GM21367 (cell line): Measurements from ENCODE around the gene GNAT2.
"Not testable (repeated sequence)": the region's sequence is repeated elsewhere in the genome, so short reads cannot be mapped to it uniquely, and the experiment has no call there.

Experiments
- ATAC-seq: cut with Tn5 transposase; IDR thresholded peaks from one replicate; pipeline ENCODE4 v1.9.1; 2021; ENCODE audit not compliant: unreplicated experiment

The GNAT2 gene

DNA sequence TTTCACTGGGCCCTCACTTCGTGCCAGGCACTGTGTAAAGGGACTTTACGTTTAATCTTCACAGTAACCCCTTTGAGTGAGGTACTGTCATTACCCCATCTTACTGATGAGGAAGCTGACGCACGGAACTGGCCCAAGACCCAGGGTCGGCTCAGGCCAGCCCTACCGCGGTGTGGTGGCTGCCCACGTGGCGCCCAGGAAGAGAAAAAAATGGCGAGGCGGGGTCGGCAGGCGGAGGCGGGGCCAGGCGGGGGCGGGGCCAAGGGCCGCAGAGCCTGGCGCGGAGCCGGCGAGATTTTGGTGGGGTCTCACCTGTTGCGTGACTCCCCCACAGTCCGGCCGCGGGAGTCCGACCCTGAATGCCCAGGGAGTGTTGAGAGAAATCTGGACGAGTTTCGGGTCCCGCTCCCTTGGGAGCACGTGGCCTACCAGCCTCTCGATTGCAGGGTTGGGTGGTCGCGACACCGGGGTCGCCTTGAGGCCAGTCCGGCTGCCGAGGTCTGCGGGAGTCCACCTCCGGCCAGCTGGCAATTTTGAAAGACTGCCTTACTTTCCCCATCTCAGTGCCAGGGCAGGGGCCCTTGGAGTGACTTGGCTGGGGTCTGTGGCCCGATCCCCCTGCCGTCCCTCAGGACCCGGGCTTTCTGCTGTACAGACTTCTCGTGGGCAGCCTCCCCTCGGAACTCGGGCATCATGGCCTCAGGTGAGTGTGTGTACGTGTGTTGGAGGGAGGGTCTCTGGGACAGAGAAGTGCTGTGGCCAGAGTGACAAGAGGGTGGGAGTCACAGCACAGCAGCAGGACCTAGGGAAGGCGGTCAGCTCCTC, at the start of gene GNAT2, which contains the start of gene AMPD2:
TSS of gene GNAT2 (minus strand) at position 41 of the 825 bp plus-strand sequence. CDS start 6,746 bp downstream, outside the sequence.
TSS of gene AMPD2 (plus strand) at position 262 of the 825 bp plus-strand sequence. CDS start 1,339 bp downstream, outside the sequence.
- peak; percentile 43 for ATAC-seq

DNA sequence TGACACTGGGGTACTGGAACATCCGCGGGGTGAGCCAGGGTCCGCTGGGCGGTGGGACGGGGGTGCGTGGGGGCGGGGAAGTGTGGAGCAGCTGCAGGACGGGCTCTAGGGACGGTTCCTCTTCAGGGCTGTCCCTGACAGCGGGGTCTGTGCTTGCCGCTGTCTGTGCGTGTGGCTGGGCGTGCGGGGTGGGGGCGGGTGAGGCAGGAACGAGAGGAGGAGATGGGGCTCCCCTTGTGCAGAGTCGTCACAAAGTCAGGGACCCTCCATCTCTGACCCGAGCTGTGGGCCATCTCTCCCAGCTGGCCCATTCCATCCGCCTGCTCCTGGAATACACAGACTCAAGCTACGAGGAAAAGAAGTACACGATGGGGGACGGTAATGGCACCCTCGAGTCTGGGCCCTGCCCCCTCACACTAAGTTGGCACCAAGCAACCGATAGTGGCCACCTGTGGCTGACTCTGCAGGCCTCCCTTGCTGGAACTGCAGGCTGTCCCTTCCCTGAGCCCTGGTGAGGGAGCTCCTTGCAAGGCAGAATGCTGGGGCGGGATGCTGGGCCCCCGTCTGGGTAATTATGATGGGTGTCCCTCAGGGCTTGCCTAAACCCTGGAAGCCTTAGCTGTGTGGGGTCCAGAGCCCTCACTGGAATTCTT, 48.8 kb upstream of the GNAT2 start:
- ATAC-seq, result no peak

DNA sequence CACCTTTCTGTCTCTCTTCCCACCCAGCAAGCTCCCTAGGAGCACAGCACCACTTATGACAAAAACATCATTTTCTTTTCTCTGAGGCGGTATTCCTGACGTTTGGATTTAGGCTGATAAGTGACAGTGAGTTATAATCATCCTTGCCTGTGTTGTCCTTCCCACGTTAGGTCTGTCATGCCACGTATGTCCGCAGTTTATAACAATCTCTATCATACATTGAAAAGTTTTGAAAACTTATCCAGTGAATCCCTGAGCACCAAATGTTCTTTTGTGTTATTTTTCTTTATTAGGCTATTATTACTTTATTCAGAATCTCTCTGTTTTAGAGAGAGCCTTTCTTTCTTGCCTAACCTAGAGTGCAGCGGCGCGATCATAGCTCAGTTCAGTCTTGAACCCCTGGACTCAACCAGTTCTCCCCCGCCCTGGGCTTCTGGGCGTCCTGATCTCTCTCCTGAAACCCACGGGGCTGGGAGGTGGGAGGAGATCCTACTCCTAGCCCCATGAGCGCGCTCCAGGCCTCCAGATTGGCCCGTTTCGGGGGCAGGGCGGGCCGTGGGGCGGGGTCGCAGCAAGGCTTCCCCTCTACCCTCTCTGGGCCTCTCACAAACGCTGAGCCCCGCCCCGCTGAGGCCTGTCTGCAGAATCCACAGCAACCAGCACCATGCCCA, 48.2 kb upstream of the GNAT2 start, which contains the start of gene GSTM2:
TSS of gene GSTM2 (plus strand) at position 606 of the 671 bp plus-strand sequence. CDS start at position 665, 59 bp downstream.
- ATAC-seq, result peak; percentile 87

- no peak for ATAC-seq
Observed at GRCh38 chr1:109664671-109665070, 45.3 kb upstream of the GNAT2 start.

GRCh38 chr1:109661391-109661790, 42.0 kb upstream of the GNAT2 start:
- ATAC-seq, result no peak

- not testable (repeated sequence) for ATAC-seq
Observed at GRCh38 chr1:109660691-109661026, 41.2 kb upstream of the GNAT2 start.

DNA sequence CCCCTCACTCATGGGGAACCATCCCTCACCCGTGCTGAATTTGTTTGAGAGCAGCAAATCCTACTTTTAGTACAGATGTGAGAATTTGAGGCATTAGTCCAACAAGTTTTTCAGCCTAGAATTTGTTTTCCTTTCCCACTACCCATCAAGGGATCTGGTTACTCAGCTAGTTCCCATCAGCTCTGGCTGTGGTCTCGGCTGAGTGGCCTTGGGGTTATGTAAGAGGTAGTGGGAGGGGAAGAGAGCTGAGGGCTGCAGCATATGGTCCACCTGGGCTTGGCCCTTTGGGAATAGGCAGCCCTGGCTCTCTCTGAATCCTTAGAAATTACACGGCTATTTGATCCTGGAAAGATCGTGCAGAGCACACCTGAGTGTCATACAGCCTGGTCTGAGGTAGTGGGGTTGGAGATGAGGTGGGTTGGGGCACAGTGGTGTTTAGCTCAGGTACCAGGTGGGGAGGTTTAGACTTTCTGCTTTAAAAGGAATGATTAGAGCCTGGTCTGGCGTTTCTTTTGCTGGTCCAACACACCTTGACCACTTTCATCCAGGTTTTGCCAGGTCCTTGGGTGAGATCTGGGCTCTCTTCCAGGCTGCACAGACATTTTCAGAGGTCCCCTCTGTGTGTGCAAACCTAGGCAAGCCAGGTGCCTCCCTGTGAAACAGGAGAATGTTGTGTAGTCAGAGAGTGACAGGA, 40.7 kb upstream of the GNAT2 start:
- no peak for ATAC-seq

- no peak for ATAC-seq
Observed at GRCh38 chr1:109659145-109659544, 39.7 kb upstream of the GNAT2 start.

DNA sequence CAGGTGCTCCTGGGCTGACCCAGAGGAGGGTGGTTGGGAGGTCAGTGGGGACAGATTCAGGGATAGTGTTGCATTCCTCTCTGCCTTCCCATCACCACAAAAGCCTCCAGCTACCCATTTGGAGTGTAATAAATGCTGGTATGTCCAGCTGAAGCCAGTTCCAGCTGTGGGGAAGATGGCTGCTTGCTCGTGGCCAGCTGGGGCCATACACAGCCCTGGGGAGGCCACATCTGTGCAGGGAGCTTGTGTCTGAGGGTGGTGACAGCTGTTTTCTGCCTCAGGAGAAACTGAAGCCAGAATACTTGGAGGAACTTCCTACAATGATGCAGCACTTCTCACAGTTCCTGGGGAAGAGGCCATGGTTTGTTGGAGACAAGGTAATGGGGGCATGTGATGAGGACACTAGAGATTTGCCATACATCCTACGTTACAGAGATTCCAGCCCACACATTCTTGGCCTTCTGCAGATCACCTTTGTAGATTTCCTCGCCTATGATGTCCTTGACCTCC, 39.2 kb upstream of the GNAT2 start:
- ATAC-seq, result no peak

GRCh38 chr1:109657970-109658369, 38.6 kb upstream of the GNAT2 start:
- ATAC-seq, result no peak

DNA sequence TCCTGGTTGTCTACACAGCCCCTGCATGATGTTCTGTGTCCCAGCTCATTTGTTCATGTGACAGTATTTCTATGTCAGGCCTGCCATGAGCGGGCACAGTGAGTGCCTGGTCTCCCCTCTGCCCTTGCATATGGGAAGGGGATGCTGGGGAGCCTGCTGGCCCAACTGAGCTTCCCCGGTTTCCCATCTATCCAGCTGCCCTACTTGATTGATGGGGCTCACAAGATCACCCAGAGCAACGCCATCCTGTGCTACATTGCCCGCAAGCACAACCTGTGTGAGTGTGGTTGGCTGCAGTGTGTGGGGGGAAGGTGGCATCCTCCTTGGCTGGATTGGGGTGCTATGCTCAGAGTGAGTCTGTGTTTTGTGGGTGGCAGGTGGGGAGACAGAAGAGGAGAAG, 38.0 kb upstream of the GNAT2 start:
- no peak for ATAC-seq

DNA sequence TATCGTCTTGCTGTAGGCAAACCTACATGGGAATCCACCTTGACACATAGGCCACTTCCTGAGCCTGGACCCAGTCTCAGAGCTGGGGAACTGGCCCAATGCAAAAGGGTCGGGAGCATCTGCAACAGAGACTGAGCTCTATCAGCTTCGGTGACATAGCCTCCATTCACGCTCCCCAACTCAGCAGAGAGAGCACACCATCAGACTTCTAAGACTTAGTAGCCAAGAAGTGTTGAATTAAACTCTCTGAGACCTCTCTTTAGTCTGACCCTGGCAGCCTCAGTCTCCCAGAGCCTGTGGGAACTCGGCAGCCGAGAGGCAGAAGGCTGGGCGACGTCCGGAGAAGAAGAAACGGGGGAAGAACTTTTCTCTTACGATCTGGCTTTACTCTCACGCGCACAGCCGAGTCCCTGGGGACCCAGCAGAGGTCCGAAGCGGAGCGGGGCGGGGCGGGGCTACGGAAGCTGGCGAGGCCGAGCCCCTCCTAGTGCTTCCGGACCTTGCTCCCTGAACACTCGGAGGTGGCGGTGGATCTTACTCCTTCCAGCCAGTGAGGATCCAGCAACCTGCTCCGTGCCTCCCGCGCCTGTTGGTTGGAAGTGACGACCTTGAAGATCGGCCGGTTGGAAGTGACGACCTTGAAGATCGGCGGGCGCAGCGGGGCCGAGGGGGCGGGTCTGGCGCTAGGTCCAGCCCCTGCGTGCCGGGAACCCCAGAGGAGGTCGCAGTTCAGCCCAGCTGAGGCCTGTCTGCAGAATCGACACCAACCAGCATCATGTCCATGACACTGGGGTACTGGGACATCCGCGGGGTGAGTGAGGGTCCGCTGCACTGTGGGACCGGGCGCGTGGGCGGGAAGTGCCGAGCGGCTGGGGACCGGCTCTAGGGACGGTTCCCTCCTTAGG, 36.5 kb upstream of the GNAT2 start, which contains the start of gene GSTM4:
TSS of gene GSTM4 (plus strand) at position 485 of the 905 bp plus-strand sequence. CDS start at position 776, 291 bp downstream.
- peak; percentile 76 for ATAC-seq

DNA sequence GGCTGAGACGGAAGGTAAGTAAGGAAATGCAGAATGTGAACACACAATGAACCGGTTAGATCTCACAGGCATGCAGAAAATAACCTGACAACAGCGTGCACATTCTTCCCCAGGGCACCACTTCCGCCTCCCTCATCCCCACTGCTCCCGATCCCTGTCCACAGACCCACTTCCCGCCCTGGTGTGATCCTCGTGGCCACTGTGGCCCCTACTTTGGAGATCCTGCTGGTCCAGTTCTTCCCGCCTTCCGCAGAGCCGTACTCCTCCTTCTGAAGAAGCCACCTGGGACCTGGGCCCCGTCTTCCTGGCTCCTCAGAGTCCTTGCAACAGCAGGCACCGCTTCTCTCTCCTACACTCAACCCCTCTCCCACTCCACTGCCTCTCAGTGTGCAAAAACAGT, 35.1 kb upstream of the GNAT2 start:
- ATAC-seq, result no peak

DNA sequence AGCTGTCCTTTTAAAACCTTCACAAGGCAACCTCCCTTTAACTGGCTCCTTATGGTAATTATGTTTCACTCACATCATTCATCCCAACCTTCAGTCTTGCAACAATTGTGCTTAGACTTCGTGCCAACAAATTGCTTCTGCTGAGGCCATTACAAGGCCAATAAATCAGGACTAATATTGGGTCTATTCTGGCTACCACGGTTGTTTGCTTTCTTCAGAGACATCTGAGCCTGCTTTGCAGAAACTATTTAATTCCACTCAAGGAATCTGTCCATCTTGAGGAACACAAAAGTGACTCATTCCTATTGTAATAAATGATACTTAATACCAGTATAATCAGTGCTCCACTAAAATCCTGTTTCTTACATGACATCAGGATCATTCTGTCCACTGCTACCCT, 33.9 kb upstream of the GNAT2 start:
- ATAC-seq, result no peak

DNA sequence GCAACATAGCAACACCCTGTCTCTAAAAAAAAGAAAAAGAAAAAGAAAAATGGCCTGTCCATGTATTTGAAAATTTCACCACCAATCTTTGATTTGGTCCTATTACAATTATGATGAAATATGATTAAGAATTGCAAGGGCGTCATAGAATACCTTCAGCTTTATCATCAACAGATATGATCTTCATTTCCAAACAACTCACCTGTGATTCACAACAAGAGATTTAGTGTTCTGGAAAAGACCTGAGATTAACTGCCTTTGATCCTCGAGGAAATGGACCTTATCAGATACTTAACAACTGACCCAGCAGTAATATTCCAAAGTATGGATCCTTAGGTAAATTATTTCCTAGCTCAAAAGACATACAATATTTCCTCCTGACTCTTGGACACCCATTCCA, 33.0 kb upstream of the GNAT2 start:
- no peak for ATAC-seq

- ATAC-seq, result no peak
Observed at GRCh38 chr1:109650609-109651008, 31.2 kb upstream of the GNAT2 start.

GRCh38 chr1:109649491-109649914, 30.1 kb upstream of the GNAT2 start:
- ATAC-seq, result no peak

DNA sequence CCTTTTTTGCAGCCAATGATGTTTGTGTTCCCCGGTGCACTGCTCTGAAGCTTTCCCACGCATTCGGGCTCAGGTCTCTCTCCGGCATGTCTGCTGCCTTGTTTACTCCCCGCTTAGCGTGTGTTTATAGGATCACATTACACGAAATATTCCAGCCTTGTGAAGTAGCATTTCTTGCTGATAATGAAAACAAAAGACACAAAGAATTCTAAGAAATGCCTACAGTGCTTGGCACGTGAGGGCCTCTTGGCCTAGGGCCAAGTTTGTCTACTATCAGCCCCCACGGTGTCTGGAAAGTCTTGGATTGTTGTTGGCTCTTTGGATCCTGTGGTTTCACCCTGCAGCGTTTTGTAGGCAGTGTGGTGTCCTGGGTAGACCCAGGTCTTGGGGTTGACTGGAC, 25.3 kb upstream of the GNAT2 start:
- ATAC-seq, result no peak

GRCh38 chr1:109643385-109644230, 24.2 kb upstream of the GNAT2 start:
- ATAC-seq, result peak; percentile 83
